GM23248 (cell line): ENCODE results near the gene OPRL1. TPM values are rescaled to one million over a fixed set of nuclear protein-coding genes. Genes with fewer than 3 reads are reported as not detected.

ENCODE experiments used
- DNase-seq: peaks from one replicate; pipeline ENCODE4 v3.0.0-alpha.2; 2015
- H2AFZ ChIP-seq: fragments of 200-600 bp; sonication (generic); 2 replicates; pipeline ENCODE4 v1.6.1; 2016; ENCODE audit warnings: antibody characterized with exemption
- H3F3A ChIP-seq: fragments of 200-600 bp; sonication (generic); 2 replicates; pipeline ENCODE4 v1.6.1; 2016; ENCODE audit warnings: mild to moderate bottlenecking, antibody characterized with exemption, mixed run types; ENCODE audit not compliant: insufficient read depth
- H3K27ac ChIP-seq: fragments of 200-600 bp; sonication (generic); 2 replicates; pipeline ENCODE4 v1.5.1; 2016; ENCODE audit warnings: mild to moderate bottlenecking
- H3K27me3 ChIP-seq: fragments of 200-600 bp; sonication (generic); replicated peaks from 2 replicates; pipeline ENCODE4 v1.6.1; 2016; ENCODE audit warnings: mild to moderate bottlenecking; ENCODE audit not compliant: insufficient read depth
- H3K36me3 ChIP-seq: fragments of 200-600 bp; sonication (generic); 2 replicates; pipeline ENCODE4 v1.6.1; 2016; ENCODE audit warnings: low read depth, mild to moderate bottlenecking
- H3K4me1 ChIP-seq: fragments of 200-600 bp; sonication (generic); 2 replicates; pipeline ENCODE4 v1.6.1; 2016; ENCODE audit warnings: mild to moderate bottlenecking; ENCODE audit not compliant: insufficient read depth
- H3K4me2 ChIP-seq: fragments of 200-600 bp; sonication (generic); one replicate; pipeline ENCODE4 v1.6.1; 2016; ENCODE audit warnings: mild to moderate bottlenecking; ENCODE audit not compliant: unreplicated experiment
- H3K4me3 ChIP-seq: fragments of 200-600 bp; sonication (generic); 2 replicates; pipeline ENCODE4 v1.5.1; 2016; ENCODE audit warnings: mild to moderate bottlenecking
- H3K79me2 ChIP-seq: fragments of 200-600 bp; sonication (generic); 2 replicates; pipeline ENCODE4 v1.6.1; 2016; ENCODE audit warnings: mild to moderate bottlenecking; ENCODE audit not compliant: insufficient read depth
- H3K9ac ChIP-seq: fragments of 200-600 bp; sonication (generic); 2 replicates; pipeline ENCODE4 v1.6.1; 2016; ENCODE audit warnings: mild to moderate bottlenecking
- H3K9me2 ChIP-seq: fragments of 200-600 bp; sonication (generic); 2 replicates; pipeline ENCODE4 v1.6.1; 2016; ENCODE audit warnings: mixed run types, mild to moderate bottlenecking, moderate library complexity; ENCODE audit not compliant: insufficient read depth
- H3K9me3 ChIP-seq: fragments of 200-600 bp; sonication (generic); one replicate; pipeline ENCODE4 v1.6.1; 2017; ENCODE audit warnings: low read depth
- H4K20me1 ChIP-seq: fragments of 200-600 bp; sonication (generic); 2 replicates; pipeline ENCODE4 v1.6.0; 2016; ENCODE audit not compliant: insufficient read depth
- EZH2 ChIP-seq: fragments of 200-600 bp; sonication (generic); IDR thresholded peaks from 2 replicates; pipeline ENCODE4 v1.6.1; 2018; ENCODE audit warnings: antibody characterized with exemption, mild to moderate bottlenecking; ENCODE audit not compliant: insufficient read depth, poor library complexity, severe bottlenecking
- EZH2phosphoT487 ChIP-seq: fragments of 200-600 bp; sonication (generic); IDR thresholded peaks from 2 replicates; pipeline ENCODE4 v1.6.1; 2018; ENCODE audit warnings: antibody characterized with exemption, moderate library complexity, mild to moderate bottlenecking, low read depth; ENCODE audit not compliant: insufficient read depth
- WGBS, 2 experiments: methylation state at CpG; one replicate each; pipeline ENCODE4 v1.1.6; 2015 to 2017; ENCODE audit warnings: low lambda C conversion rate in 2 of 2, low coverage in 1 of 2; ENCODE audit errors: missing lambda C conversion rate in 2 of 2; 5-methylcytosine and 5-hydroxymethylcytosine counted together
- in situ Hi-C: fragments of 300-500 bp; cut with MboI; formaldehyde crosslinking; loops from 2 replicates; pipeline ENCODE4 v1.15.0; 2020
- polyA plus RNA-seq: library from polyadenylated mRNA; unstranded; fragments of >200 nt; fragmentation: Nextera tagmentation; extraction: Ambion mirVana; gene quantifications from 2 replicates; pipeline ENCODE4 v1.2.1, GENCODE V29; 2016
- total RNA-seq: library from RNA; depleted of rRNA; stranded (reverse); fragments of >200 nt; shearing (Covaris generic); gene quantifications from 2 replicates; pipeline ENCODE4 v1.2.3, GENCODE V29; 2014

The OPRL1 gene
- total and polyA plus RNA-seq, 2 experiments from 2014 or later: 0.35 to 0.86 TPM

DNA sequence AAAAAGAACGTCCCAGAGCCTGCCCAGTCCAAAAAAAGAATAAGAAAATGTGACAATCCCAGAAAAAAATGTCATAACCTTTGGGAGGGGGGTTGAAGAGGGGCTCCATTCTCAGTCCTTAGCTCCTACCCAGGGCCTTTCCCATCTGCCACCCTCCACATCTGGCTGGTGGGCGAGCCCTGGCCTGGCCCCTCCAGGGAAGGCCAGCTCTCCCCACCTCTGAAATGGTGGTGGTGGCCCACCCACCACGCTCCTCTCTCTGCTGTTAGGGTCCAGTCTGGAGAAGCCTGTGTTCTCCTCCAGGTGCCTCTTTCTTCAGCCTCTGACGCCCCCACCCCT lies 979 bp upstream of the OPRL1 start:
- Histone ChIP-seq H3F3A (no peaks in the 10 kb centered on the region), H3K27ac (no peak overlapping the region), H3K9me2 (no peaks in the 10 kb centered on the region), H3K27me3 (no peaks in the 10 kb centered on the region), H3K4me1 (peaks cover 10% of the 10 kb centered on the region), H3K4me3 (peak overlapping the region; percentile 78), H3K36me3 (no peaks in the 10 kb centered on the region), H3K9ac (peak overlapping the region; percentile 73), H3K79me2 (no peaks in the 10 kb centered on the region), H3K9me3 (no peaks in the 10 kb centered on the region), H2AFZ (peak overlapping the region; percentile 59), H3K4me2 (peak overlapping the region; percentile 68), H4K20me1 (no peaks in the 10 kb centered on the region)
- in situ Hi-C loops: no loop called here
- 25 to 32% methylated on average over 4 of the region's 4 CpGs for WGBS, 2 experiments
- TF ChIP-seq EZH2phosphoT487: no peak
- TF ChIP-seq EZH2: no peak
- DNase-seq: no peak

DNA sequence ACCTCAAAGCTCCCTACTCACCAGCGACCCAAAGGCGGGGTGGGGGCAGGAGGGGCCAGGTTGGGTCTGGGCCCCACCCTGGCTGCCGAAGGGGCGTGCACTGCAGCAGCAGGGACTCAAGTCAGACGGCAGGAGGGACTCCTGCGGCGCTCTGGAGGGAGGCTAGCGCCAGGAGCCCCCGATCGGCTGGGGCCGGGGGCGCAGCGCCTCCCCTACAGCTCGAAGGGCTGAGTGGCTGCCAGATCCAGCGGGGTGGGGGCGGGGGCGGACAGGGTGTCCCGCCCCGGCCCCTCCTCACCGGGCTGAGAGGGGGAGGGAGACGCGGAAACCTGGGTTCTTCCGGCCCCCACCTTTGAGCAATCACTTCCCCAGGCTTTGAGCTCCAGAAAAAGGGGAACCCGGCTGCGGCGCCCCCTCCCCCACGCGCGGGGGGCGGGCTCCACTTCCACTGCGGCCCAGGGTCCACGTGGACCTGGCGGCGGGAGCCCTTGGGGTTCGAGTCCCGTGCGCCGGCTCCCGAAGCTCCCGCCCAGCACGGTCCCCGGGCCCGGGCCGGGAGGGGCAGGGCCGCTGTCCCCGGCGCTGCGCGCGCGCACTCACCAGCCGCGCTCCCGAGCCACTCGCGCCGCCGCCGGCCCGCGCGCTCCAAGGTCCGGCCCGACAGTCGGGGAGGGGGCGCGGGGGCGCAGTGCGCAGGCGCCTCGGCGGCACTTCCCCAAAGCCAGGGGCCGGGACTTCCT lies 439 bp upstream of the OPRL1 start, which contains the start of gene RGS19:
Gene RGS19, minus strand, starts transcription at position 246 of the 740 bp plus-strand sequence. CDS start 2,632 bp downstream, outside the sequence.
- peak within 1 kb of the TSS; percentile 70 for H2AFZ ChIP-seq
- no peaks in the 10 kb centered on the region for H3K79me2 ChIP-seq
- H3K27me3 ChIP-seq: no peaks in the 10 kb centered on the region; the same call in 1 of the 2 replicates
- H4K20me1 ChIP-seq: no peaks in the 10 kb centered on the region
- peak; percentile 67 for DNase-seq
- H3K4me3 ChIP-seq: peak within 1 kb of the TSS; percentile 78
- H3K36me3 ChIP-seq: no peaks in the 10 kb centered on the region
- in situ Hi-C loops: no loop called here
- no peaks in the 10 kb centered on the region for H3K9me2 ChIP-seq
- H3K4me1 ChIP-seq: peaks cover 10% of the 10 kb centered on the region
- H3K9me3 ChIP-seq: no peaks in the 10 kb centered on the region
- TF ChIP-seq EZH2phosphoT487: no peak
- no peak for TF ChIP-seq EZH2
- 1% methylated on average over 33 to 56 of the region's 73 CpGs for WGBS, 2 experiments
- no peak within 1 kb of the TSS for H3K27ac ChIP-seq
- H3F3A ChIP-seq: no peaks in the 10 kb centered on the region
- peak within 1 kb of the TSS; percentile 73 for H3K9ac ChIP-seq
- peak within 1 kb of the TSS; percentile 68 for H3K4me2 ChIP-seq

DNA sequence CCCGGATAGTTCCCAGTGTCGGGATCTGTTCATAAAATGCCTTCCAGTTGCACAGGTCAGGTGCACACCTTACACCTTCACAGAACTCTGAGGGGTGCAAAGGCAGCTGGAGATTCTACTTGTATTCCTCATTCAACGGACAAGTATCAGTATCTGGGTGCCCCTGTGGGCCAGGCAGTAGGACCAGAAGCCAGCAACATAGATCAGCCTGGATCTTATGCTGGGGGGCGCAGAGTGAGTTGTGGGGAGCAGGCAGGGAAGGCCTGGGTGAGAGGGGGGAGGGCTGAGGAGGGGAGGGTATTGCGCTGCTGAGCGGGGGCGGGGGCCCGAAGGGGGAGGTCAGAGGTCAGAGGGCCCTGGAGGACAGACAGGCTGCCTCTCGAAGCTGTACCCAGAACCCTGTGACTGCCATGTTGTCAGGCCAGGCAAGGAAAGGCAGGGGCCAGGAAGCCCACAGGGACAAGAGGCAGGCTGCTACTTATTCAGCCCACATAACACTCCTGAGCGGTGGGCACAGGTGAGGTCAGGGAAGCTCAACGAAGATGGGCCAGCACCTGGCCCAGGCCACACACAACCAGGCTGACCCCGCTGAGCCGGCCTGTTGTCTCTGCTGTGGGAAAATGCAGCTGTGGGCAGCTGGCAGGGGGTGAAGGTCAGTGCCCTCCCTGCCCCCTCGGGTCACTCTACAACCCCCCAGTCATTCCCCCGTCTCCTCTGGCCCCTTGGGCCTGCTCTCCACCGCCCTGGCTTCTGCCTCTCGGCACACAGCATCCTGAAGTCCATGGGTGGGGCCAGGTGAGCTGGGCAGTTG lies 1.1 kb downstream of the OPRL1 start:
- Histone ChIP-seq H3K4me3 (peak overlapping the region; percentile 60; the same call in 1 of the 2 replicates), H3K4me1 (peaks cover 10% of the 10 kb centered on the region), H2AFZ (no peak overlapping the region), H3K27me3 (no peaks in the 10 kb centered on the region; the same call in 1 of the 2 replicates), H3K9me3 (no peaks in the 10 kb centered on the region), H3K36me3 (no peaks in the 10 kb centered on the region), H3K4me2 (no peak overlapping the region), H3K27ac (no peak overlapping the region), H3K79me2 (no peaks in the 10 kb centered on the region), H4K20me1 (no peaks in the 10 kb centered on the region), H3K9ac (no peak overlapping the region), H3K9me2 (no peaks in the 10 kb centered on the region), H3F3A (no peaks in the 10 kb centered on the region)
- in situ Hi-C loops: no loop called here
- DNase-seq: no peak
- TF ChIP-seq EZH2 (no peak), EZH2phosphoT487 (no peak)
- WGBS, 2 experiments: 81 to 83% methylated on average over 14 of the region's 17 CpGs

GRCh38 chr20:64081624-64081964 lies 1.7 kb downstream of the OPRL1 start:
- no peak overlapping the region for H3K4me3 ChIP-seq
- no peaks in the 10 kb centered on the region for H4K20me1 ChIP-seq
- no peak for TF ChIP-seq EZH2phosphoT487
- no peak for TF ChIP-seq EZH2
- DNase-seq: no peak
- peaks cover 4% of the 10 kb centered on the region; the same call in 1 of the 2 replicates for H3K27me3 ChIP-seq
- 76 to 80% methylated on average over 6 of the region's 6 CpGs for WGBS, 2 experiments
- no peak overlapping the region for H3K4me2 ChIP-seq
- no peak overlapping the region for H2AFZ ChIP-seq
- no peaks in the 10 kb centered on the region for H3F3A ChIP-seq
- in situ Hi-C loops: no loop called here
- no peaks in the 10 kb centered on the region for H3K9me2 ChIP-seq
- no peak overlapping the region for H3K9ac ChIP-seq
- H3K36me3 ChIP-seq: no peaks in the 10 kb centered on the region
- H3K79me2 ChIP-seq: no peaks in the 10 kb centered on the region
- H3K9me3 ChIP-seq: no peaks in the 10 kb centered on the region
- H3K27ac ChIP-seq: no peak overlapping the region
- H3K4me1 ChIP-seq: peaks cover 10% of the 10 kb centered on the region
